Activated CD4-positive, alpha-beta T cell treated with anti-CD3 and anti-CD28 coated beads for 36 hours (primary cell): ENCODE measurements around the gene NEDD4L. TPM values are rescaled to one million over a fixed set of nuclear protein-coding genes. Genes with fewer than 3 reads are reported as not detected.

ENCODE experiments used
- ATAC-seq: fragments of 200-7000 bp; cut with Tn5 transposase; one replicate; pipeline ENCODE4 v1.10.0; 2021; ENCODE audit warnings: mild to moderate bottlenecking, moderate library complexity
- CTCF ChIA-PET: fragments of 350-600 bp; sonication (Branson Sonifier 250); formaldehyde crosslinking; loops from one replicate; lab custom pipeline; 2021; ENCODE audit warnings: antibody characterized with exemption; lab: Charles Lee
- POLR2A ChIA-PET: fragments of 350-600 bp; sonication (Branson Sonifier 250); formaldehyde crosslinking; loops from one replicate; lab custom pipeline; 2021; ENCODE audit warnings: antibody characterized with exemption, inconsistent platforms; lab: Charles Lee
- DNase-seq: peaks from one replicate; pipeline ENCODE4 v3.0.0-alpha.2; 2020
- H3K27ac Mint-ChIP-seq: one replicate; pipeline ENCODE4 v1.8.0; 2021; ENCODE audit warnings: mixed read lengths
- H3K27me3 Mint-ChIP-seq: one replicate; pipeline ENCODE4 v1.8.0; 2021; ENCODE audit warnings: mixed read lengths
- H3K36me3 Mint-ChIP-seq: one replicate; pipeline ENCODE4 v1.8.0; 2021; ENCODE audit warnings: low read depth, mixed read lengths
- H3K4me1 Mint-ChIP-seq: one replicate; pipeline ENCODE4 v1.8.0; 2021; ENCODE audit warnings: mixed read lengths
- H3K4me3 Mint-ChIP-seq: one replicate; pipeline ENCODE4 v1.8.0; 2021; ENCODE audit warnings: mild to moderate bottlenecking, moderate library complexity, mixed read lengths
- H3K9me3 Mint-ChIP-seq: one replicate; pipeline ENCODE4 v1.8.0; 2021; ENCODE audit warnings: low read depth, mixed read lengths
- intact Hi-C, 2 experiments: fragments of 100-400 bp; cut with DNase I in 1 of 2; cut with micrococcal nuclease in 1 of 2; formaldehyde crosslinking; loops; one replicate each; pipeline versions ENCODE4 v1.14.2 to v1.15.1; 2022 to 2024; cut with DNase I, micrococcal nuclease
- total RNA-seq, 2 experiments: library from RNA; stranded (reverse); gene quantifications; one replicate each; pipeline ENCODE4 v1.2.3, GENCODE V29; 2021

NEDD4L gene
- total RNA-seq, 2 experiments from 2014 or later = 6.4 to 6.8 TPM

DNA sequence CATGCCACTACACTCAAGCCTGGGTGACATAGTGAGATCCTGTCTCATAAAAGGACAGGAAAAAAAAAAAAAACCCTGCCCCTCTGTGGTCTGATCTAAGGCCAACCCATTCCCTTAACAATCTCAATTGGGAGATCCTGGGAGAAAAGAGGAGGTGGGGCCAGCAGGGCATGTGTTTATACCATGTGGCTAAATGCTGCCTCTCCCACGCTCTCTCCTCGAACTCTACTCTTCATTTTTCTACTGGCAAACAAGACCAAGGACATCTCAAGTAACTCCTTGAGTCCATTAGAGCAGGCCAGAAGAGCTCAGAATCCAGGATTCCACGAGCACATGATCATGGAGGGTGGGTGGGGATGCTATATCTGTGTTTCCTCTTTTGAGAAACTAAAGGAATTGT, 16.7 kb upstream of the NEDD4L start:
- DNase-seq (no peak), ATAC-seq (no peak)
- Mint-ChIP-seq H3K4me3 (no peak overlapping the region), H3K4me1 (no peaks in the 10 kb centered on the region), H3K36me3 (no peaks in the 10 kb centered on the region), H3K27me3 (peaks cover 5% of the 10 kb centered on the region), H3K27ac (no peak overlapping the region), H3K9me3 (no peaks in the 10 kb centered on the region)
- CTCF ChIA-PET = no interaction called here
- intact Hi-C loops = no loop called here
- POLR2A ChIA-PET = no interaction called here

DNA sequence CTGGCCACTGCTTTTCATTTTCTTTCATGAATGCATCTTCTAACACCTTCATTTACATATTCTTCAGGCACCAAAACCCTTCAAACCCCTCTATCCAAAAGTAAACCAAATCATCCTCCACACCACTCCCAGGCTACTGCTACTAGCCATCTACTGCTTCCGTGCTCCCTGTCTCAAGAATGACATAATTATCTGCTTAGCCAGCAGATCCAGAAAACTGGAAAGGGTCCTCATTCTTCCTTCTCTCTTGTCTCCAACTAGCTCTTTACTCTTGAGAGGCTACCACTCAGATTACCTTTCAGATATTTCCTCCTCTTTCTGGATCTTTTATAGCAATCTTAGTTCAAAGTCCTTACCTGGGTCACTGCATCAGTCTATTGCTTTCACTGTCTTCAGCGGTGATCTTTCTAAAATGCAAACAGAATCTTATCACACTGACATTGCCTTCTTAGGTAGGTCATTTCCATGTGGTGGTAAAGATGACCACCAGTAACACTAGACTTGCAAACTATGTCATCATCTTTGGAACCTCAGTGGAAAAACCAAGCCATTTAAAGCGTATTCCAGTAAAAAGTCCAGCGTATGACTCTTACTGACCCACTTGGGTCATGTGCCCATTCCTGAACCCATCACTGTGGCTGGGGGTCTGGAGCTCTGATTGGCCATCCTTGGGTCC, 15.8 kb upstream of the NEDD4L start:
- Mint-ChIP-seq H3K36me3 (no peaks in the 10 kb centered on the region), H3K27ac (no peak overlapping the region), H3K9me3 (no peaks in the 10 kb centered on the region), H3K27me3 (peaks cover 5% of the 10 kb centered on the region), H3K4me3 (no peak overlapping the region), H3K4me1 (no peaks in the 10 kb centered on the region)
- no peak for DNase-seq
- POLR2A ChIA-PET = no interaction called here
- CTCF ChIA-PET = no interaction called here
- no peak for ATAC-seq
- intact Hi-C loops = no loop called here

DNA sequence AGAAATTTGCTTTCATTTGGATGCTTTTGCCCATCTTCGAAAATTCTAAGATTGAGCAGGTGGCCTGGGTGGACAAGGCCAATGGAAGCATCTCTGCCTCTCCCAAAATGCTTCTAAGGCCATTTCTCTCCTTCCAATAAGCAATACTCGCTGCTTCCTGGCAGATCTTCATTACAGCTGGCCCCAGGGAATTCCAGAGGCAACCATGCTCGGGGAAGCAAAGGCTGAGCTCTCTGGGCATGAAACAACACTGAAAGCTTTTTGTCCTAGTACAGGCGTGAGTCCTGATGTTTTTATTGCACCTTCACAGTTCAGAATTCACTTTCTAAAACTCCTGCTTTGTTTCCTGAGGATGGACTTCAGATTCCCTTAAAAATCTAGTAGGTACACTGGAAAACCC, 11.8 kb upstream of the NEDD4L start:
- Mint-ChIP-seq H3K27me3 (peaks cover 17% of the 10 kb centered on the region), H3K36me3 (no peaks in the 10 kb centered on the region), H3K9me3 (no peaks in the 10 kb centered on the region), H3K4me3 (no peak overlapping the region), H3K4me1 (no peaks in the 10 kb centered on the region), H3K27ac (no peak overlapping the region)
- intact Hi-C loops = no loop called here
- POLR2A ChIA-PET = no interaction called here
- no peak for ATAC-seq
- CTCF ChIA-PET = no interaction called here
- no peak for DNase-seq

DNA sequence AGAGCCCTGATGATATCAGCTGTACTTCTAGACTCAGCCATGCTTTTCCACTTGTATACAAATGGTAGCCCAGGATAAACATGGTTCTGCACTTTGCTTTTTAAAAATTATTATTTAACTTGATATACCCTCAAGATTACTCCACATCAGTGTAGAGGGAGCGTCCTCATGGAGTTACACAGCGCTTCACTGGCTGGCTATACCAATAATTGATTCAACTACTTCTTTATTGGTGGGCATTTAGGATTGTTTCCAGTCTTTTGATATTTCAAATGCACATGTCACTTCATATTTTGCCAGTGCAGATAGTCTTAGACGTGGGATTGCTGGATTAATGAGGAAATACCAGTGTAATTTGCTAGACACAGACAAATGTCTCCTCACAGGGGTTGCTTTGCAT, 10.8 kb upstream of the NEDD4L start:
- CTCF ChIA-PET = no interaction called here
- Mint-ChIP-seq H3K27me3 (peaks cover 19% of the 10 kb centered on the region), H3K4me1 (no peaks in the 10 kb centered on the region), H3K27ac (no peak overlapping the region), H3K4me3 (no peak overlapping the region), H3K36me3 (no peaks in the 10 kb centered on the region), H3K9me3 (no peaks in the 10 kb centered on the region)
- POLR2A ChIA-PET = no interaction called here
- ATAC-seq (no peak), DNase-seq (no peak)
- intact Hi-C loops = no loop called here

DNA sequence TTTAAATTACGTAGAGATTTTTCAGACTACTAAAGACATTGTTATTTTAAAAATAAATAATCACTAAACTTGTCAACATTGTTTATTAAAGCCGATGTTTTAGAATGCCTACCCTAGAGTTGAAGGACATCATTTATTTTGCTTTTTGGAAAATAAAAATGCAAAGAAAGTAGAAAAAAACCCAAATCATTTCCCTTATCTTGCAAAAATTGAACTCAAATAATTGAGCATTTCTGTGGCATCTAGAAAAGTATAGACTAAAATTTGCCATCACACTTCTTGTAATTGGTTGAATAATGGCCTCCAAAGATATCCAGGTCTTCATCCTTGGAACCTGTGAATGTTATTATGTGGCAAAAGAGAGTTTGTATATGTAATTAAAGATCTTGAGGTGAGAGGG, 9.7 kb upstream of the NEDD4L start:
- H3K27me3 Mint-ChIP-seq = peaks cover 21% of the 10 kb centered on the region
- ChIA-PET CTCF (no interaction called here), POLR2A (no interaction called here)
- no peaks in the 10 kb centered on the region for H3K36me3 Mint-ChIP-seq
- H3K4me1 Mint-ChIP-seq = no peaks in the 10 kb centered on the region
- H3K4me3 Mint-ChIP-seq = no peak overlapping the region
- intact Hi-C loops = no loop called here
- ATAC-seq = no peak
- no peak for DNase-seq
- H3K27ac Mint-ChIP-seq = no peak overlapping the region
- no peaks in the 10 kb centered on the region for H3K9me3 Mint-ChIP-seq

DNA sequence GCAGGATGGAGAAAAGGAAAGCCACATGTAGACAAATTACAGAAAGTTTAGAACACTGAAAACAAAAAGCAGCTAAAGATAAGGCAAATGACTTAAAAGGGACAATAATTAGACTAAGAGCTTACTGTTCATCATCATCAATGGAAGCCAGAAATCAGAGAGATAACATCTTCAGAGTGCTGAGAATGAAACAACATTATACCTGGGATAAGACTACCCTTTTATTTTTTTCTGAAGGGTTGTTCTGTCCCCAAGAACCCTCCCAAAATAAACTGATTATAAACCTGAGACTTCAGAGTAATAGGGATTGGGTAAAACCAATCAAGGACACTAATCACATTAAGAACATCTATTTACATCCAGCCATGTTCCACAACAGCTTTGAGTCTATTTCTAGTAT, 6.9 kb upstream of the NEDD4L start:
- POLR2A ChIA-PET = no interaction called here
- Mint-ChIP-seq H3K4me3 (no peak overlapping the region), H3K27ac (no peak overlapping the region), H3K36me3 (no peaks in the 10 kb centered on the region), H3K4me1 (peaks cover 3% of the 10 kb centered on the region), H3K27me3 (peaks cover 21% of the 10 kb centered on the region), H3K9me3 (no peaks in the 10 kb centered on the region)
- CTCF ChIA-PET = interaction anchor here (1.9 kb wide), 1 partner anchor 13 kb away, joined by 6 read pairs; no protein-coding TSS in a partner anchor
- DNase-seq (no peak), ATAC-seq (no peak)
- intact Hi-C loops = no loop called here

DNA sequence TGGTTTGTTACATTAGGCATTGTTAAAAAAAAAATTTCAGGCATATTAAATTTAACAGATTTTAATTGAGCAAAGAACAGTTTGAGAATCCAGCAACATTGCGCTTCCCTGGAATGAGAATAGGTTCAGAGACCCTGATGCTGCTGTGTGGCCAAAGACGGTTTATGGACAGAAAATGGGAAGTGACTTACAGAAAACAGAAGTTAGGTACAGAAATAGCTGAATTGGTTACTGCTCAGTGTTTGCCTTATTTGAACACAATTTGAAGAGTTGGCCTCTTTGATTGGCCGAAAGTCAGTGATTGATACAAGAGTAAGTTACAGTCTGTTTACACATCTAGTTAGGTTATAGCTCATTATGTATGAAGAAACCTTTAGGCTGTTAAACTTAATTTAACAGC, 6.0 kb upstream of the NEDD4L start:
- ChIA-PET POLR2A (interaction anchor here (0.7 kb wide), 1 partner anchor 1047 kb away, joined by 3 read pairs; no protein-coding TSS in a partner anchor), CTCF (interaction anchor here (0.6 to 1.9 kb wide), 3 partner anchors 10 to 84 kb away, joined by 3 to 5 read pairs (median 4); no protein-coding TSS in a partner anchor)
- intact Hi-C loops = no loop called here
- Mint-ChIP-seq H3K36me3 (no peaks in the 10 kb centered on the region), H3K9me3 (no peaks in the 10 kb centered on the region), H3K4me1 (peaks cover 7% of the 10 kb centered on the region), H3K4me3 (no peak overlapping the region), H3K27me3 (peaks cover 28% of the 10 kb centered on the region), H3K27ac (no peak overlapping the region)
- ATAC-seq (no peak), DNase-seq (no peak)

DNA sequence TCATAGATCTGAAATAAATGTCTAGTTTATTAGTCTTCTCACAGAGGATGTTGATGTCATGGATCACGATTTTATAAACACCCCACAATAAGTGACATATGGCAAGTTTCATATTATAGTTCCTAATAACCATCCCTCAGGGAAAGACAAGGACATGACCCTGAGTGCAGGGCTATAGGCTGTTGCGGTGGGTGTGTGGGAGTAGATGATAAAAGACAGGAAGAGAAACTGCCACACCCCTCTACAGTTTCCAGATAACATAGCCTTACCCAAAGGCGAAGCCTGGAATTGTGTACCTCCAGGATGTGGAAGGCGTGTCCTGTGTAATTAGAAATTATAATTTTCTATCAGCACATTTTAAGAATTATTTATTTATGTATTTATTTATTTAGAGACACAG, 2.4 kb upstream of the NEDD4L start:
- peaks cover 32% of the 10 kb centered on the region for H3K27me3 Mint-ChIP-seq
- H3K4me3 Mint-ChIP-seq = no peak overlapping the region
- POLR2A ChIA-PET = no interaction called here

DNA sequence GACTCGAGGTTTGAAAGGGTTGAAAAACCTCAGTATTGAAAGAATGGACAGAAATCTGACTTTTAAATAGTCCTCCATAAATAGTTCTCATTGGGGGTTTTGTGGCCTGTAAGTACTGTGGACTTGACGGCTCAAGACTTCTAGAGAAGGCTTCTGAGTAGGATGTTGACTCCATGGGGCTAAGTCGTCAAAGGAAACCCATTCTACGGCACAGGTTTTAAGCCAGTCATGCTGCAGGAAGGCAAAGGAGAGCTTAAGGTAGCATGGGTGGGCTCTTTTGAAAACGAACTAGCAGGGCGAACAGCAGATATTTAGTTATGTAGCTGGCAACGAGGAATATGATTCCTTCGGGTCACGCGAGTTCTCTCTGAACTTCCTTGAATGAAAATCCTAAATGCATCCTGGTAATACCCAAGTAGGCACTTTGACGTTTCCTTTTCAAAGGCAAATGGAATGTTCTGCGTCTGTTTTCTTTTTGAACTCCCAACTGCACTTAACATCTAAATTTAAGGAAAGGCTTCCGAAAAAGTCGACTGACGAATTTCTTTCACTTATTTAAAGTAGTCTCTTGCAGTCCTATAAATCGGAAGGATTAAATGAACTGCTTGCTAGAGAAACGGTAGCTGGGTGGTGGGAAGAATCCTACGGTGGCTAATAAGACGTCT, 1.1 kb upstream of the NEDD4L start:
- ATAC-seq = no peak
- ChIA-PET POLR2A (no interaction called here), CTCF (interaction anchor here (0.6 to 2.1 kb wide), 19 partner anchors 10 to 371 kb away, joined by 3 to 12 read pairs (median 4); no protein-coding TSS in a partner anchor)
- intact Hi-C loops = loop anchor here (1.0 to 10.0 kb wide), 7 partner anchors 79 to 408 kb away; no protein-coding TSS in a partner anchor
- Mint-ChIP-seq H3K4me3 (peak overlapping the region; percentile 77), H3K27ac (no peak overlapping the region), H3K36me3 (no peaks in the 10 kb centered on the region), H3K27me3 (peaks cover 31% of the 10 kb centered on the region), H3K9me3 (no peaks in the 10 kb centered on the region), H3K4me1 (peaks cover 18% of the 10 kb centered on the region)
- no peak for DNase-seq

More for the DNA sequence above, 2.4 kb upstream of the NEDD4L start:
- CTCF ChIA-PET = no interaction called here
- ATAC-seq (no peak), DNase-seq (no peak)
- Mint-ChIP-seq H3K4me1 (peaks cover 18% of the 10 kb centered on the region), H3K9me3 (no peaks in the 10 kb centered on the region), H3K27ac (no peak overlapping the region), H3K36me3 (no peaks in the 10 kb centered on the region)
- intact Hi-C loops = loop anchor here (5.0 to 10.0 kb wide), 3 partner anchors 157 to 407 kb away; no protein-coding TSS in a partner anchor

DNA sequence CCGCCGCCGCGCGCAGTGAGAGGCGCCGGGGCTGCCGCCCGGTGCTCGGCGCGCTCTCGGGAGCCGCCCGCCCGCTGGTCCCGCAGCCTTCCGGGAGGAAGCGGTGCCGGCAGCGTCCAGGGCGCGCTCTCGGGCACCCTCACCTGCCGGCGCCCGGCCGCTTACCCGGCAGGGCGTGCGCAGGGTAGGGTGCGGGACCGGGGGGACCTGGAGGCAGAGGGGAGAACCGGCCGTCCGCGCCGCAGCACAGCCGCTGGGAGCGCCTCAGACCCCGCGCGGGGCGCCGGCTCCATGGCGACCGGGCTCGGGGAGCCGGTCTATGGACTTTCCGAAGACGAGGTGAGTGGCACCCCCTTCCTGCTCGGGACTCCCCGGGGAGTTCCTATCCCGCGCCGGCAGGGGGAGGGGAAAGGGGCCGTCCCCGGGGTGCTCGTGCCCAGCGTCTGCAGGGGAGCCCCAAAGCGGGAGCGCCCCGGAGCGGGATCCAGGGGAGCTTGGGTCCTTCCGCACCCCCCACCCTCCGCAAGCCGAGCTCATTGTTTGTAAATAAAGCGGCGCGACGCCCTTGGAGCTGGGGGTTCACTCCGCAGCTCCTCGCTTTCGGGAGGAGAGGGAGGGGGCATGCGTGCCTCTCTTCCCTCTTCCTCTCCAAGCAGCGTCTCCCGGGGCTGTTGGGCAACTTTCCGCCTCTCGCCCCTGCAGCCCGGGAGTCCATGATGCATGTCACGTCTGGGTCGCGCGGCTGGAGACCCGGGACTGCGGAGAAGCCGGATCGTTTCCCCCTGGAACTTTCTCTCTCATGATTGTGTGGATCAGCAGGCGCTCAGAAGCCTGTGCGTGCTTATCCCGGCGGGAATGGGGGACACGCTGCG, 580 bp downstream of the NEDD4L start:
- Mint-ChIP-seq H3K9me3 (no peaks in the 10 kb centered on the region), H3K4me3 (peak overlapping the region; percentile 79), H3K27ac (peak overlapping the region; percentile 35), H3K36me3 (no peaks in the 10 kb centered on the region), H3K4me1 (peaks cover 18% of the 10 kb centered on the region), H3K27me3 (peaks cover 26% of the 10 kb centered on the region)
- peak; percentile 46 for ATAC-seq
- intact Hi-C loops = loop anchor here (1.0 to 10.0 kb wide), 7 partner anchors 93 to 1095 kb away; partner anchors contain the start of genes NARS1 (in 1 of the 2) and SEC11C (in 1 of the 2)
- peak; percentile 74 for DNase-seq
- POLR2A ChIA-PET = no interaction called here
- CTCF ChIA-PET = interaction anchor here (0.6 to 0.8 kb wide), 4 partner anchors 30 to 473 kb away, joined by 3 to 5 read pairs (median 3); no protein-coding TSS in a partner anchor
